Stimulated activated CD4-positive, alpha-beta T cell treated with anti-CD3 and anti-CD28 coated beads, Interleukin-2, amount 100 ng/mL, for 4 hours (primary cell): ENCODE results near the gene DTX2.
"Not testable (repeated sequence)": the region's sequence is repeated elsewhere in the genome, so short reads cannot be mapped to it uniquely, and the experiment has no call there.

ENCODE experiments used
- DNase-seq: peaks from one replicate; pipeline ENCODE4 v3.0.0-alpha.2; 2020; ENCODE audit warnings: low read depth

DTX2 gene

GRCh38 chr7:76461464-76462101 lies at the start of gene DTX2:
TSS of gene DTX2 (plus strand) at chr7:76461709. CDS start at chr7:76480510, 18,801 bp downstream.
- peak; percentile 21 for DNase-seq

- DNase-seq = no peak
Observed at GRCh38 chr7:76412249-76412648, 49.3 kb upstream of the DTX2 start.

- DNase-seq = not testable (repeated sequence)
Observed at GRCh38 chr7:76417654-76418310, 43.7 kb upstream of the DTX2 start.

- DNase-seq = not testable (repeated sequence)
Observed at GRCh38 chr7:76421097-76421496, 40.4 kb upstream of the DTX2 start.

GRCh38 chr7:76423666-76424412 lies 37.7 kb upstream of the DTX2 start:
- no peak for DNase-seq

- no peak for DNase-seq
Observed at GRCh38 chr7:76424413-76425111, 36.9 kb upstream of the DTX2 start, which contains the start of gene ZP3. TSS of gene ZP3 (plus strand) at chr7:76424950. CDS start at chr7:76424965, 15 bp downstream.

GRCh38 chr7:76425156-76425555 lies 36.4 kb upstream of the DTX2 start:
- DNase-seq = no peak

GRCh38 chr7:76425558-76425957 lies 36.0 kb upstream of the DTX2 start:
- not testable (repeated sequence) for DNase-seq

GRCh38 chr7:76426246-76426645 lies 35.3 kb upstream of the DTX2 start:
- DNase-seq = no peak

GRCh38 chr7:76427635-76428034 lies 33.9 kb upstream of the DTX2 start:
- DNase-seq = no peak

GRCh38 chr7:76428149-76428823 lies 33.2 kb upstream of the DTX2 start:
- no peak for DNase-seq

GRCh38 chr7:76428868-76429805 lies 32.4 kb upstream of the DTX2 start:
- DNase-seq = no peak

- DNase-seq = no peak
Observed at GRCh38 chr7:76430211-76430610, 31.3 kb upstream of the DTX2 start.

- DNase-seq = no peak
Observed at GRCh38 chr7:76430836-76431235, 30.7 kb upstream of the DTX2 start.

- DNase-seq = peak; percentile 45
Observed at GRCh38 chr7:76437873-76438272, 23.6 kb upstream of the DTX2 start.

GRCh38 chr7:76439120-76439888 lies 22.2 kb upstream of the DTX2 start:
- not testable (repeated sequence) for DNase-seq

GRCh38 chr7:76440404-76440803 lies 21.1 kb upstream of the DTX2 start:
- DNase-seq = not testable (repeated sequence)

- not testable (repeated sequence) for DNase-seq
Observed at GRCh38 chr7:76441792-76442191, 19.7 kb upstream of the DTX2 start.

GRCh38 chr7:76442664-76443446 lies 18.7 kb upstream of the DTX2 start:
- not testable (repeated sequence) for DNase-seq
